Type B pancreatic cell (in vitro differentiated cells): ENCODE measurements around the gene CALB2. TPM values are rescaled to one million over a fixed set of nuclear protein-coding genes. Genes with fewer than 3 reads are reported as not detected.
A peak's percentile ranks its signal among the peaks of the same experiment; 100 is the strongest.

Source experiments
- DNase-seq: peaks from one replicate; pipeline ENCODE4 v3.0.0; 2021; ENCODE audit warnings: mixed read lengths; ENCODE audit not compliant: unreplicated experiment; ENCODE audit errors: extremely low spot score
- H3K27ac Mint-ChIP-seq: 2 replicates; pipeline ENCODE4 v1.8.0; 2021; ENCODE audit warnings: mild to moderate bottlenecking, mixed read lengths
- H3K27me3 Mint-ChIP-seq: 2 replicates; pipeline ENCODE4 v1.8.0; 2021; ENCODE audit warnings: mixed read lengths
- H3K36me3 Mint-ChIP-seq: 2 replicates; pipeline ENCODE4 v1.8.0; 2021; ENCODE audit warnings: mixed read lengths
- H3K4me1 Mint-ChIP-seq: one replicate; pipeline ENCODE4 v1.8.0; 2021; ENCODE audit warnings: mixed read lengths; ENCODE audit not compliant: unreplicated experiment
- H3K4me3 Mint-ChIP-seq: 2 replicates; pipeline ENCODE4 v1.8.0; 2021; ENCODE audit warnings: mild to moderate bottlenecking, mixed read lengths
- H3K9me3 Mint-ChIP-seq: 2 replicates; pipeline ENCODE4 v1.8.0; 2021; ENCODE audit warnings: mixed read lengths
- CTCF ChIP-seq: fragments of 200-600 bp; sonication (generic); conservative IDR thresholded peaks from 2 replicates; pipeline ENCODE4 v1.5.0; 2021; ENCODE audit warnings: antibody characterized with exemption, mild to moderate bottlenecking
- total RNA-seq: library from RNA; stranded (reverse); gene quantifications from 2 replicates; pipeline ENCODE4 v1.2.1, GENCODE V29; 2021; ENCODE audit warnings: low replicate concordance

The CALB2 gene
- total RNA-seq, 1 donor from 2014 or later, result 23.6 TPM

GRCh38 chr16:71423016-71423415, 64.5 kb downstream of the CALB2 start:
- H3K36me3 Mint-ChIP-seq, result no peaks in the 10 kb centered on the region
- no peak for DNase-seq
- H3K9me3 Mint-ChIP-seq, result no peaks in the 10 kb centered on the region
- no peak overlapping the region for H3K4me3 Mint-ChIP-seq
- H3K27ac Mint-ChIP-seq, result no peak overlapping the region
- no peak for TF ChIP-seq CTCF
- peaks cover 8% of the 10 kb centered on the region for H3K4me1 Mint-ChIP-seq
- H3K27me3 Mint-ChIP-seq, result peaks cover 65% of the 10 kb centered on the region

- Mint-ChIP-seq H3K4me3 (peak overlapping the region; percentile 32), H3K4me1 (peaks cover 8% of the 10 kb centered on the region), H3K9me3 (no peaks in the 10 kb centered on the region), H3K27me3 (peaks cover 60% of the 10 kb centered on the region), H3K27ac (peak overlapping the region; percentile 27), H3K36me3 (no peaks in the 10 kb centered on the region)
- TF ChIP-seq CTCF, result no peak
- no peak for DNase-seq
Observed at GRCh38 chr16:71423865-71424264, 65.3 kb downstream of the CALB2 start.

- Mint-ChIP-seq H3K27me3 (peaks cover 61% of the 10 kb centered on the region), H3K36me3 (no peaks in the 10 kb centered on the region), H3K9me3 (no peaks in the 10 kb centered on the region), H3K4me3 (peak overlapping the region; percentile 83), H3K27ac (no peak overlapping the region), H3K4me1 (peaks cover 8% of the 10 kb centered on the region)
- DNase-seq, result no peak
- TF ChIP-seq CTCF, result no peak
Observed at GRCh38 chr16:71424626-71425025, 66.1 kb downstream of the CALB2 start.

GRCh38 chr16:71425746-71426068, 67.2 kb downstream of the CALB2 start:
- DNase-seq, result no peak
- Mint-ChIP-seq H3K4me3 (peak overlapping the region; percentile 83), H3K4me1 (peaks cover 8% of the 10 kb centered on the region), H3K36me3 (no peaks in the 10 kb centered on the region), H3K9me3 (no peaks in the 10 kb centered on the region), H3K27ac (no peak overlapping the region), H3K27me3 (peaks cover 62% of the 10 kb centered on the region)
- no peak for TF ChIP-seq CTCF

- peaks cover 62% of the 10 kb centered on the region for H3K27me3 Mint-ChIP-seq
- H3K36me3 Mint-ChIP-seq, result no peaks in the 10 kb centered on the region
- no peak for TF ChIP-seq CTCF
Observed at GRCh38 chr16:71426069-71426879, 67.8 kb downstream of the CALB2 start.

More at GRCh38 chr16:71426069-71426879, 67.8 kb downstream of the CALB2 start:
- peak overlapping the region; percentile 94 for H3K27ac Mint-ChIP-seq
- H3K4me3 Mint-ChIP-seq, result peak overlapping the region; percentile 83
- peak; percentile 83 for DNase-seq
- no peaks in the 10 kb centered on the region for H3K9me3 Mint-ChIP-seq
- H3K4me1 Mint-ChIP-seq, result peaks cover 8% of the 10 kb centered on the region
